Breast epithelium (tissue), 3 donors: ENCODE measurements around the gene OMA1.

Source experiments
- CTCF ChIP-seq, 3 donors: fragments of 450-650 bp; IDR thresholded peaks; one replicate each; pipeline ENCODE4 v1.5.1; 2016 to 2017; ENCODE audit warnings: antibody characterized with exemption in 3 of 3, mild to moderate bottlenecking in 3 of 3, moderate library complexity in 3 of 3
- POLR2A ChIP-seq: fragments of 450-650 bp; IDR thresholded peaks from one replicate; pipeline ENCODE4 v1.6.1; 2016; ENCODE audit warnings: antibody characterized with exemption, mild to moderate bottlenecking, moderate library complexity
- POLR2AphosphoS5 ChIP-seq, 3 donors: sonication (generic); formaldehyde crosslinking; IDR thresholded peaks; one replicate each; pipeline ENCODE4 v1.6.1; 2017; ENCODE audit warnings: antibody characterized with exemption in 3 of 3

GRCh38 chr1:58469016-58469415 is 77.5 kb downstream of the OMA1 start:
- TF ChIP-seq POLR2A (no peak), CTCF (IDR thresholded peaks at IDR 0.05) (no peak), POLR2AphosphoS5 (IDR thresholded peaks at IDR 0.05) (no peak)
